GM19455 (cell line): ENCODE measurements around the gene DIP2C.
"Not testable (repeated sequence)": the region's sequence is repeated elsewhere in the genome, so short reads cannot be mapped to it uniquely, and the experiment has no call there.

Experiments
- ATAC-seq: cut with Tn5 transposase; IDR thresholded peaks from one replicate; pipeline ENCODE4 v1.9.1; 2021; ENCODE audit not compliant: unreplicated experiment

DIP2C gene

DNA sequence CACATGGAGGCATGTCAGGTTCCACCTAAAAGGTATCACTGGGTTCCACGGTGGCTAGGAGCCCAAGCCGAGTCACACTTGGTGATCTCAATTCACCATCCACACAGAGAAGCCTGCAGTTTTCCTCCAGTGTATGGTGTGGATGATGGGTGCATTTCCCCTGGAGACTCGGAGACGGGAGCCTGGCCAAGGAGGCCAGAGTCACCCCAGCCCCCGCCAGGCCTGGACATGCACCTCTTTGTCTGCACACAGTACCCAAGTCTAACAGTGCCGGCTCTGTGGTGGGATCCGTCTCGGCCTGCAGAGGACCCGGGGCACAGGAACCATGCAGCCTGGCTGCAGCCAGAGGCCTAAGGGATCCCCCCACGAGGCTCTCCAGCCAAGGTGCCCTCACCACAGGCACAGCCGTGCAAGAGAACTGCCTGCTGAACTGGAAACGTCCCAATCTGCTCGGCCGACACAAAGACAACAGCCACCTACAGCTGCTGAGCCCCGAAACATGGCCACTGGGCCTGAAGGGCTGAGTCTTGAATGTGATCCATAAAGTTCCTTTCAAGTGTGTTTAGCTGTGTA, 75.2 kb downstream of the DIP2C start:
- no peak for ATAC-seq

DNA sequence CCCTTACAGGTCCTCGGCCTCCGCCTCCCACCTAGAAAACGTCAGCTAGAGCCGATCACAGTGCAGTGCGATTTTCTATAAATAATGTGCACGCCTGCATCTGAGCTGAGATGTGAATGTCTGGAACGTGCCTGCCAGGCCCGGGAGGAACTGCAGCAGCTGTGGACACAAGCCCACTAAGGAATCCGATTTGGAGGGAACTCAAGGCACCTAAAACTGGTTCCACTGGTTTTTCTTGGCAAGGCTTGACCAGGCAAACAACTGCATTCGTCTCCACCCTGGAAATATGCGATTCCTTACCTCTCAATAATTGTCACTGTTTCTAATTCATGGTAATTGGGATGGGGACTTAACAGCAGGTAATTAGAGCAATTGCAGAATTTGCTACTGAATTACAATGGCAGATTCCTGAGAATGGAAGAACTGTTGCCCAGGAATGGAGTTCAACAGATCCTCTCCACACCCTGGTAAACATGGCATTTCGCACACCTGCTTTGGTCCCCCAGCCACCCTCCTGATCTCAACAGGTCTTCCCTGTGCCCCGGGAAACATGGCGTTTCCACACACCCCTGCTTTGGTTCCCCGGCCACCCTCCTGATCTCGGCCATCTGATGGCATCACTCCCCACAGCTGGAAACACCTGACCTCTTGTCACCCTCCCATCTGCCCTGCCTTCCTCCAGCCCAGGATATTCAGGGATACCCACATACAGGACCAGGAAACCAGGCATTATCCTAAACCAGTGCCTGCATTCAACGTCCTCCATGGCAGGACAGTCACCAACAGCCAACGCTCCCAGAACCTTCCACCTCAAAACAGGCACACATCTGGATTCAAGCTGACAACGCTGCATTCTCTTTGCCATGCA, 76.0 kb downstream of the DIP2C start:
- ATAC-seq = no peak

DNA sequence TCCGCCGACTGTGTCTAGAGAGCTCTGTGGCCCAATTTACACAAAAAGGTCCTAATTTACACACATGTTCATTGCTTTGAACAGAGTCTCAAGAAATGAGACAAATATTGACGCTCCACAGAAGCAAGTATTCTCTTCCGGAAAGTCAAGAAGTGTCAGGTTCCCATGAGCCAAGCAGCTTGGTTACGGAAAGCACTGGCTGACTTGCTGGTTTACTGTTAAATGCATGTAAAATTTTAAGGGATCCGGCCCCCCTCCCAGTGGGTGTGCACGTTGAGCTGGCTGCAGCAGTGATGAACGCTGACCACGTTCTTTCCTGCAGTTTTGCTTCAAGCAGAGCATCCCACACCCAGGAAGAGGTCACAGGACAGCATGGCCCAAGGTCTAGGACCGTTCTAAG, 76.8 kb downstream of the DIP2C start:
- no peak for ATAC-seq

DNA sequence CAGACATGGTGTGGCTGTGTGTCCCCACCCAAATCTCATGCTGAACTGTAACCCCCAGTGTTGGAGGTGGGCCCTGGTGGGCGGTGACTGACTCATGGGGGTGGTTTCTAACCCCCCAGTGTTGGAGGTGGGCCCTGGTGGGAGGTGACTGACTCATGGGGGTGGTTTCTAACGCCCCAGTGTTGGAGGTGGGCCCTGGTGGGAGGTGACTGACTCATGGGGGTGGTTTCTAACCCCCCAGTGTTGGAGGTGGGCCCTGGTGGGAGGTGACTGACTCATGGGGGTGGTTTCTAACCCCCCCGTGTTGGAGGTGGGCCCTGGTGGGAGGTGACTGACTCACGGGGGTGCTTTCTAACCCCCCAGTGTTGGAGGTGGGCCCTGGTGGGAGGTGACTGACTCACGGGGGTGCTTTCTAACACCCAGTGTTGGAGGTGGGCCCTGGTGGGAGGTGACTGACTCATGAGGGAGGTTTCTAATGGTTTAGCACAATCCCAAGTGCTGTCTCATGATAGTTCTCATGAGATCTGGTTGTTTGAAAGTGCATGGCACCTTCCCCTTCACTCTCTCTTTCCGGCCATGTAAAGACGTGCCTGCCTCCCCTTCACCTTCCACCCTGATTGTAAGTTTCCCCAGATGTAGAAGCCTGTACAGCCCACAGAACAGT, 78.7 kb downstream of the DIP2C start:
- ATAC-seq = not testable (repeated sequence)

DNA sequence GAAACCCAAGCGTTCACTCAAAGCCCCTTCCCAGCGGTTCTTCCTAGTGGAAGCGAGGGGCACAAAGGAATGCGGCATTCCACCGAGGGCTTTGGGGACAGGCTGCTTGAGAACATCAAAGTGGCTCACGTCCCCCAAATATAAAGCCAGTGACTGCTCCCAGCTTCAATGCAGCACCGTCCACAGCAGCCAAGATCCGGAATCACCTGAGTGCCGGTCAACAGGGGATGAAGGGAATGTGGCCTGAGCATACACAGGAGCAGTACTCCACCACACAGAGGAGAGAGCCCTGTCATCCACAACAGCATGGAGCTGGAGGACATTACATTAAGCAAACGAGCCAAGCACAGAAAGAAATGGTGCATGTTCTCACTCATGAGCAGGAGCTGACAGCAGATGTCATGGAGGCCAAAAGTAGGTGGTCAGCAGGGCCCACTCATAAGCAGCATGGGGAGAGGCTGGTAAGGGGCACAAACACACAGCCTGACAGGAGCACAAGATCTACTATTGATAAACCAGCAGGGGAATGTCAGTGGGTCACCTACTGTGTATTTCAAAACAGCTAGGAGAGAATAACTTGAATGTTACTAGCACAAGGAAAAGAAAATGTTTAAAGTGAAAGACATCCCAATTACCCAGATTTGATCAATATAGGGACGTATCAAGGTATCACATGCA, 79.5 kb downstream of the DIP2C start:
- no peak for ATAC-seq

DNA sequence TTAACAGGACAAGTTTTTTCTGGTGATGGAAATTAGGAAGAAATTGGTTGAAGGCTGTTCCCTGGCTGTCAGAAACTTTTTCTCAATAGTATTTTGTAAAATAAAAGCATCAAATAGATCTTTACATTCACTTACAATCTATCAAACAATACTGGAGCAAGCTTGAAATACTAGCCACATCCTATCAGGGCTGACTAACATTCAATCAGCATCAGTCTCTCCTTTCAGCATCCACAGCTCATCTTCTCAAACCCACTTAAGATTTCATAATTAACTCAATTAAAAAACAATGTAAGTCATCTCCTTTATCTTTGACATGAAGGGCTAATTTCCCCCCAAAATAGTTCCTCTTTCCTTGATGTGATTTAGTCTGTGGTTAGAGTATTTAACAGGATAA, 80.2 kb downstream of the DIP2C start:
- ATAC-seq = no peak

DNA sequence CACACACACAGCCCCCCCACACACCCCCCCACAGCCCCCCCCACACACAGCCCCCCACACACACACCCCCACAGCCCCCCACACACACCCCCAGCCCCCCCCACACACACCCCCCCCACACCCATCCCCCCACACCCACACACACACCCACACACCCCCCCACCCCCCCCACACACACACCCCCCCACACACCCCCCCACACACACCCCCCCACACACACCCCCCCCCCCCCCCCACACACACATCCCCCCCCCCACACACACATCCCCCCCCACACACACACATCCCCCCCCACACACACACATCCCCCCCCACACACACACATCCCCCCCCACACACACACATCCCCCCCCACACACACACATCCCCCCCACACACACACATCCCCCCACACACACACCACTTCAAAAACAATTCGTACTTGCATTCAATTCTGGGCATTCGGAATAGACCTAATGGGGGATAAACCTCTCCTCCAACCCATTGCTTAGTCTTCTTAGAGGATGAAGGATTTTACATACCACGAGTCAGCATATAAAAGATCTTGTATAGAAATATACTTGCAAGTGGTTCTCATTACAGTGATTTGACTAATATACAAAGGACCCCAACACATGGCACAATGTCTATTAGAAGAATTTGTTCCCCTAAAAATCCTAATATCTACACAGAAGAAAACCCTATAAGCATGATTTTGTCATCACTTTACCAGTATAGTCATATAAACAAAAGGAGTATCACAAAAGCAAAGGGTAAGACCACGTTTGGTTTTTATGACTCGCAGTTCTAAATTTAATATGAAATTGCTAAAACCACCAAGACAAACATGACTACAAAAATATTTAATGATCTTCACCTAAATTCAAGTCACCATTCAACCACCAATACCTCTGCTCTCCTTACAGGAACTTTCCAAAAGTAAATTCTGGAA, 80.9 kb downstream of the DIP2C start:
- ATAC-seq = no peak

DNA sequence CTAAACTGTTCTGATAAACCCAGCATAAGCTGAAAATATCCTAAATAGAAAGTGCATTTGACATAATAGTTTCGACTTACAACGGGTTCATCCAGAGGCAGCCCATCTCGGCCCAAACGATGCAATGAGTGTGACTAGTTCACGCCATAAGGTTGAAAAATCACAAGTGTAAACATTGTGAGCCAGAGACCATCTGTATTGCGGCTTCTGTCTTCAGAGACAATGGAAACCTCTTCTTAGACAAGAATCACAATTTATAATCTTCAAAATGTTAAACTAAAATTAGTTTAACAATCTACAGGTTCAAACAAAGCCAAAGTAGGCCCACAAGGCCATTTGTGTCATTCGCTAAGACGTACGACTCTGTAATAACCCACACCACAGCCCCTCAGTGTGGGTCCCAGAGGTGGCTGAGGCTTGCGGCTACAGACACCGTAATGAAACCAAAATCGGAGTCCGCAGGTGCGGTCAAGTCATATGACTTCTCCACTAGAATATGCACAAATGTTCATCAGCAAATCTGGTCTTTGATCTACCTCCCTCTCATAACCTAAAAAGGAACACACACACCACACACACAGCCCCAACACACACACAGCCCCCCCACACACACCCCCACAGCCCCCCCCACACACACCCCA, 81.8 kb downstream of the DIP2C start:
- ATAC-seq = no peak

DNA sequence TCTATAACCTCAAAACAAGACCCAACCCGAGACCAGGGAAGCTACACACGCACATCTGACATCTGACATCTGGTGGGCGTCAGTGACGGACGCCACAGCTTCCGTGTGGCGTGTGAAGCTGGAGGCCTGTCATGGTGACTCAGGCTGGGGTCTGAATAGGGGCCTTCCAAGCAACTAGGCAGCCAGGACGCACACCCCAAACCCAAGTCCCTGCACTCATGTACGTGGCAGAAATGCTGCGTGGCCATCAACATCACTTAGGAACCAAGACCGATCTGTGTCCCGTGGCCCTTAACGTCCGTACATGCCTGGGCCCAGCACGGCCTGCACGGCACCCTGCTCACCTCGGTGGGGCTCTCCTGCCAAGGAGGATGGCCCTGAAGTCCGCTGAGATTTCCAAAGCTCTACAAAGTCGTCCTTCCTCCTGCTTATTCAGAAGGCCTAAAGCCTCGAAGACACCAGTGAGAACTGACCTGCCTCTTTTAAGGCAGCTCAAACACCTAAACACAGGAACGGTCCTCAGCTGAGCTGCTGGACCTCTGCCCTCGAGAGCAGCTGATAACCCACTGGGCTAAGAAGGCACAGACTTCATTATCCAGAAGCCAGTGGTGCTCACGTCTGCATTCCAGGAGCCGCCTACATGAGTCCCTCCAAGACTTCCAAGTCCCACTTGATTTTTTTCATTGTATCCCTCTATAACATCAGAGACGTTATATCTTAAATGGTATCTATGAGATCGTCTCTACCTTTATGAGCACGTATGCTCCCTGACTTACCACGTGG, 82.5 kb downstream of the DIP2C start:
- ATAC-seq = no peak

DNA sequence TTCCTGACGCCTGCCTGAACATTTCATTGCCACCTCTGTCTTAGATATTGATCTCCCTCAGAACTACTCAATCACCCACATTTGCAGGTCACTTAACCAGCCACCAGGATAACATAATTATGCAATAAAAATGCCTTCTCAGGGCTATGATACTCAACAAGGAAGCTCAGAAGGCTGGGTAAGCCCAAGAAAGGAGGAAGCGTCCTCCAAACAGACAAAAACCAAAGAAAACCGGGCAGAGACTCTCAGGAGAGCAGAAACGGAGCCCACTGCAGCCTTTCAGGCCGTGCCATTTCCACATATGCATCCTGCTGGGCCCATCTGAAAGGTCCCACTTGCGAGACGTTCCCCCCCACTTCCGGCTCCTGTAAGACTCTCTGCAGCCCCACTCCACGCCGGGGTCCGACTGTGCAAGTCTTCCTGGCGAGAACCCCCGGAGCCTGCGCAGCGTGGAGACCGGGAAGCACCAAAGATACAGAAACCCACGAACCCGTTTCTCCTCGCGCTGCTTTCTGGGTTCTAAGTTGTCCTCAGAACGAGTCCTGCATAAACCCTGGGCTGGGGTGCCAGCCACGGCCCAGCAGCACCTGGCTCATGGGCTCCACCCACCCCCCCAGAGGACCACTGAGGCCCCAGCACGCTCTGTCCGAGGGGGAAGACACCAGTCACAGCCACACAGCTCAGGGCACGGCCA, 83.7 kb downstream of the DIP2C start:
- ATAC-seq = no peak

DNA sequence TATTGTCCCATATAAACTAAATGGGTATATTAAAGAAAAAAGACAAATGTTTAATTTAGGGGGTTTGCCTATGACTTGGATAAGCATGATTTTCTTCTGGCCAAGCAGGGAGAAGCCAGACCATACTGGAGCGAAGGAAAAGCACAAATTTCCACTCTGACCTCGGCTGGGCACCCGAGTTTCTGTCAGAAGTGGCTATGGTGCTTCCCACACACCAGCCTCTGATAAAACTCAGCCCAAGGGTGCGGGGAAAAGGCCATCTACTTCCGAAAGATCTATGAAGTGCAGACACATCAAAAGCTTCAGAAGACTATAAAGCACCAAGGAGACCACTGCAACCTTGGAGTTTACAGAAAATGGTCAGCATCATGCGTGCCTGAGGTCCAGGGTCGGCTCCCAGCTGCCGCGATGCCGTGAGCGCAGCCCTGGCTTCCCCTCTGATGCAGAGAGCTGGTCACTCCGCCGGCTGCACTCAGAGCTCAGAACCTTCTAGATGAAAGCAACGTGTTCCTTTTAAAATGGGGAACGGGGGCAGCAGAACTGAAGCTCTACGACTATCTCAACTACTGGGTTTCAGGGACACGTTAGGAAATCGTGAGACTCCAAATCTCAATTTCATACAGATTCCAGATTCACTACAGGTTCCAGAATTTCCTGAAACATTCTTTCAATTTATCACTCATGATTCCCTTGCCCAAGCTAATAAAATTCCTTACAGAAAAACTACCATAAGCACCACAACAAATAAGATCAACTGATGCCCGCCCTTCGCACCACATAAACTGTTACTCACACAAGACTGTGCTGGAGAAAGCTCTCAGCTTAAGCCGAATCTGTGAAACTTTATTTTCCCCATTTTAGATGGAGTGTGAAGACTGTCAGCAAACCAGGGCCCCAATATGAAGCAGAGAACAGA, 84.5 kb downstream of the DIP2C start:
- no peak for ATAC-seq

DNA sequence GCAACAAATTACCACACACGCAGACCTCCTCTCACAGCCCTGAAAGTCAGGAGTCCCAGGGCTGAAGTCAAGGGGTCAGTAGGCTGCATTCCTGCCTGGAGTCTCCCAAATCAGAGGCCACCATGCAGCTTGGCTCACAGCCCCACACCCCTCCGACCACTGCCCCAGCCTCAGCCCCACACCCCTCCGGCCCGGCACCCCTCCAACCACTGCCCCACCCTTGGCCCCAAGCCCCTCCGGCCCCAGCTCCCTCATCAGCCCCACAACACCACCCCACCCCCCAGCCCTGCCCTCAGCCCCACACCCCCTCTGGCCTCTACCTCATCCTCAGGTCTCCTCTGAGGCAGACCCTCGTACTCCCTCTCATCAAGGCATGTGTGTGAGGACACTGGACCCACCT, 85.7 kb downstream of the DIP2C start:
- no peak for ATAC-seq

DNA sequence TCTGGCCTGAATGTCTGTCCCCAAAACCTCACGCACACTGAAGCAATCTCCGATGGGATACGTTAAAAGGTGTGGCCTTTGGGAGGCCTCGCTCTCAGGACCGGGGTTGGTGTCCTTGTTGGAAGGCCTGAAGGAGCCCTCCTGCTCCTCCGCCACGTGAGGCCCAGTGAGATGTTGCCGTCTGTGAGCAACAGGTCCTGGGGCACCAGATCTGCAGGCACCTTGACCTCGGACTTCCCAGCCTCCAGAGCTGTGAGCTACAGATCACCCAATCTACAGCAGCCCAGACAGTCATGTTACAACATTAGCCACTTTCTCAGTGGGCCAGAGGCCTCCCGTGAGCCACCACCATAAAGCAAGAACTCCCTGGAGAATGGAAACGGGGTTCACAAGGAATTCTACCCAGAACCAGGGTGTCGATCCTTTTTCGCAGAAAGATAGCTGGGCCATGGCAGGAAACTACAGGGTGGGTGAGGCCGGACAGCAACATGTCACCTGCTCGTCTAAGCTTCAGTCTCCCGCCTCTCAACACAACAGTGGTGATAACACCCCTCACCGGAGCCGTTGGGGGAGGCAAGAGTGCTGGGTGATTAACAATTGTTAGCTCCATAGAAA, 87.0 kb downstream of the DIP2C start:
- ATAC-seq = no peak

DNA sequence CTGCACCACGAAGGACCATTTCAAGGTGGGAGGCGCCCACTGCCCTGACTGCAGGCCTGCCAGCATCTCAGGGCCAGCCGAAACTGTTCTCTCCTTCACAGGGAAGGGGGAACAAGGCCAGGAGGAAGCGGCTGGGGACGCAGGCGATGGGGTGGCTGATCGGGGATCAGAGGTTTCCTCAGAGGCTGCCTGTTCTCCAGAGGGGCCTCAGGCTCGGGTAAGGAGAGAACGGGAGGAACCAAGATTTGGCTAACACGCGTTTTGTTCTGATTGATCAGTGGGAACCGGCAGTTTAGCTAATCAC, 87.9 kb downstream of the DIP2C start:
- no peak for ATAC-seq

DNA sequence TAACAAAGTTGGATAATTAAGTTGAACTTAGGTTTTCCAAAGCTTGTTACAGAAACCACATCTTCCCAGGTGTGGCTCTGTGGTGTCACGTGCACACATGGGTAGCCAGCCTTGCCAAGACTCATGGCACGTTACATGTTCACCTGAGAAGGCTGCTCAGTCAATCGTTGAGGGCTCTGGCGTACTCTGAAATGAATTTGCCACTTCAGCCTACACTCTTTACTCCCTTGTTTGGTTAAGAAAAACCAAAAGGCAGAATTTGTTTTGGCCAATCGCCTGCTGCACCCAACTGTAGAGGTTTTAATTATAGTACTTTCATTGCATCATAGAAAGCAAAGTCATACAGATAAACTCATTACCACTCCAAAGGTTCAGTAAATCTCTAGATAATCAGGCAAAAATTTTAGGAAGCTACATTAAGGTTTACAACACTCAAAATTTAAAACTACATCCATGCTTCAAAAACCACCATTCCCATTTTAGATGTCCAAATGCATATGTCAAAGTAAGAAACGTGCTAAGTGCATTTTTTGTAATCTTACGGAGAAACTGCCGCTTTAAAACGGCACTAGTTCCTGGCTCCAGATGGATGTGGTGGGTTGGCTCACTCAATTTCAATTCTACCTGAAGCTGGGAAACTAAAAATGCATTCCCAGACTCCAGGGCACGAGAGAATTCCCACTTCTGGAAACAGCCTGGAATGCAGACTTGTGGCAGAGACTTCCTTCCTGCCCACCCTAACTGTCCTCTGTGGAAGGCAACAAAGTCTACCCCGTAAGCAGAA, 88.4 kb downstream of the DIP2C start:
- ATAC-seq = no peak

DNA sequence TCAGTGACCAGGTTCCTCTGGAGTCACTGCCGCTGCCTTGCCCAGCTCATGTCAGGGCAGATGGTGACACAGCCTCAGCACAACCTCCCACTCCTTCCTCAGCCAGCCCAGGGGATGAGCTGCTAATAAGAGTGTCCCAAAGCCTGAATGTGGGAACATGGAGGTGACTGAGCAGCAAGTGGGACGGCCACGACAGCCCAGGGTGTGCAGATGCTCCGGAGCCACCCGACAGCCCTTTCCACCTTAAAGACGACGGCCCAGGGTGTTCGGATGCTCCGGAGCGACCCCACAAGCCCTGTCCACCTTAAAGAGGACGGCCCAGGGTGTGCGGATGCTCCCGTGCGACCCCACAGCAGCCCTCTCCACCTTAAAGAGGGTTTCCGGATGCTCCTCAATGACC, 89.2 kb downstream of the DIP2C start:
- no peak for ATAC-seq

DNA sequence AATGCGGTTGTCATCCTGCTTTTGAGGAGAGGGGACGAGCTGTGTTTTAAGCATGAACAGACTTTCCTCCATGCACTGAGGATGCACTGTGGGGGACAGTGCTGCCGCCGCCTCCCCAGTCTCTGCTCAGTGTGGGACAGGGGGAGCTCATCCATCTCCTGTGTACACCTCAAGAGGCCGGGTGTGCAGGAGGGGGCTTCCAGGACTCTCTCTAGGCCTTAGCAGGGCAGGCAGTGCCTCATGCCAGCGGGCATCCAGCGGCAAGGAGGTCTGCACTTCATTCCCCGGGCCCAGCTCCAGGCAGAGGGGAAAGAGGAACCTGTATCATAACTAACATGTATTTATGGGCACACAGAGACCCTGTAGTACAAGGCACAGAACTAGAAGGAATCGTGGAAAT, 89.7 kb downstream of the DIP2C start:
- no peak for ATAC-seq
